ENCODE measurements around the gene MDK.

The MDK gene

DNA sequence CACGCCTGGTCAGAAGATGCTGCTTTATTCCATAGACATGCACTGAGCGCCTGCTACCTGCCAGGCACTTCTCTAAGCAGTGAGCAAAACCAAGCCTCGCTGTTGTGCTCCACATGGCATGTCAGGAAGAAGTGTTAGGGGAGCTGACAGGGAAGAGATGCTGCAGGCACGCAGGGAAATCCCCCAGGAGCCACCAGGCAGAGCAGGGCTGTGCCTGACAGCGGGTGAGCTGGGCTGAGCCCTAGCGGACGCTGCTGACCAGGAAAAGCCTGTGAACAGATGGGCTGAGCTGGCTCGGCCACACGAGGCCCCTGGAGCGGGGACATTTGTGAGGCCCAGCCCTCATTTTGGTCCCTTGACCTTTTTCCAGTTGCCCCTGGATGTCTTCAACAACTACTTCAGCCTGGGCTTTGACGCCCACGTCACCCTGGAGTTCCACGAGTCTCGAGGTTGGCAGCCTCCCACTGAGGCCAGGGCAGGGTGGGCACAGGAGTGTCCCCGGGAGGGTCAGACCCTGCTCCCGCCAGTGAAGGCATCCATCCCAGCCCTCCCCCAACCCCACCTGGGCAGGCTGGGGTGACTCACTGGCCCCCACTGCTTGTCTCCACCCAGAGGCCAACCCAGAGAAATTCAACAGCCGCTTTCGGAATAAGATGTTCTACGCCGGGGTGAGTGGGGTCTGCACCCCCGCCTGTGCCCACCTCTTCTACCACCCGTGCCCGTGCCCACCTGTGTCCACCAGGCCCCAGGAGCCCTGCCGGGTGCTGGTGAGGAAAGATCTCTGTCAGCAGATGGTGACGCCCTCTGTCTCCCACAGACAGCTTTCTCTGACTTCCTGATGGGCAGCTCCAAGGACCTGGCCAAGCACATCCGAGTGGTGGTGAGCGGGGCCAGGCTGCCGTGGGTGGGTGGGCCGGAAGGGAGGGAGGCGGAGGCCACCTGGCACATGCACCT, 7.4 kb upstream of the MDK start:
- no peak for DNase-seq (ENCODE audit: low spot score)
- TF ChIP-seq, protein P1, sequence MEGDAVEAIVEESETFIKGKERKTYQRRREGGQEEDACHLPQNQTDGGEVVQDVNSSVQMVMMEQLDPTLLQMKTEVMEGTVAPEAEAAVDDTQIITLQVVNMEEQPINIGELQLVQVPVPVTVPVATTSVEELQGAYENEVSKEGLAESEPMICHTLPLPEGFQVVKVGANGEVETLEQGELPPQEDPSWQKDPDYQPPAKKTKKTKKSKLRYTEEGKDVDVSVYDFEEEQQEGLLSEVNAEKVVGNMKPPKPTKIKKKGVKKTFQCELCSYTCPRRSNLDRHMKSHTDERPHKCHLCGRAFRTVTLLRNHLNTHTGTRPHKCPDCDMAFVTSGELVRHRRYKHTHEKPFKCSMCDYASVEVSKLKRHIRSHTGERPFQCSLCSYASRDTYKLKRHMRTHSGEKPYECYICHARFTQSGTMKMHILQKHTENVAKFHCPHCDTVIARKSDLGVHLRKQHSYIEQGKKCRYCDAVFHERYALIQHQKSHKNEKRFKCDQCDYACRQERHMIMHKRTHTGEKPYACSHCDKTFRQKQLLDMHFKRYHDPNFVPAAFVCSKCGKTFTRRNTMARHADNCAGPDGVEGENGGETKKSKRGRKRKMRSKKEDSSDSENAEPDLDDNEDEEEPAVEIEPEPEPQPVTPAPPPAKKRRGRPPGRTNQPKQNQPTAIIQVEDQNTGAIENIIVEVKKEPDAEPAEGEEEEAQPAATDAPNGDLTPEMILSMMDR (IDR thresholded peaks at IDR 0.05; ENCODE audit: borderline replicate concordance, control extremely low read depth, extremely low read depth, insufficient read depth, missing control alignments): no peak
- in situ Hi-C loops (cut with MboI; ENCODE audit: low sequenced_read_pairs, unreplicated experiment): no loop called here

DNA sequence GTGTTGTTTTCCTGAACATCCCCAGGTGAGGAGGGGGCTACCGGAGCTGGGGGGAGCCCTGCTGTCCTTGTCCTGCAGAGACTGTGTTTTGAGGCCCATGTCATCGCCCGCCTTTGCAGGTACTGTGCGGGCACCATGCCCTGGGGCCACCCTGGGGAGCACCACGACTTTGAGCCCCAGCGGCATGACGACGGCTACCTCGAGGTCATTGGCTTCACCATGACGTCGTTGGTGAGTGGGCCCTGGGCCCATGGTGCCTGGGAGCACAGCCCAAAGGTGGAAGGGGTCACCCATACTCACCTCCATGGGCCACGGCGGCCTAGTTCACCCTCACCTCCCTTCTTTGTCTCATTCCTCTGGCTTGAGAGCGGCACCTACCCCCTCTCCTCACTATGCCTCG, 6.7 kb upstream of the MDK start:
- no peak for DNase-seq (ENCODE audit: low spot score)
- in situ Hi-C loops (cut with MboI; ENCODE audit: low sequenced_read_pairs, unreplicated experiment): no loop called here
- TF ChIP-seq, protein P1 (IDR thresholded peaks at IDR 0.05; ENCODE audit: borderline replicate concordance, control extremely low read depth, extremely low read depth, insufficient read depth, missing control alignments): no peak

DNA sequence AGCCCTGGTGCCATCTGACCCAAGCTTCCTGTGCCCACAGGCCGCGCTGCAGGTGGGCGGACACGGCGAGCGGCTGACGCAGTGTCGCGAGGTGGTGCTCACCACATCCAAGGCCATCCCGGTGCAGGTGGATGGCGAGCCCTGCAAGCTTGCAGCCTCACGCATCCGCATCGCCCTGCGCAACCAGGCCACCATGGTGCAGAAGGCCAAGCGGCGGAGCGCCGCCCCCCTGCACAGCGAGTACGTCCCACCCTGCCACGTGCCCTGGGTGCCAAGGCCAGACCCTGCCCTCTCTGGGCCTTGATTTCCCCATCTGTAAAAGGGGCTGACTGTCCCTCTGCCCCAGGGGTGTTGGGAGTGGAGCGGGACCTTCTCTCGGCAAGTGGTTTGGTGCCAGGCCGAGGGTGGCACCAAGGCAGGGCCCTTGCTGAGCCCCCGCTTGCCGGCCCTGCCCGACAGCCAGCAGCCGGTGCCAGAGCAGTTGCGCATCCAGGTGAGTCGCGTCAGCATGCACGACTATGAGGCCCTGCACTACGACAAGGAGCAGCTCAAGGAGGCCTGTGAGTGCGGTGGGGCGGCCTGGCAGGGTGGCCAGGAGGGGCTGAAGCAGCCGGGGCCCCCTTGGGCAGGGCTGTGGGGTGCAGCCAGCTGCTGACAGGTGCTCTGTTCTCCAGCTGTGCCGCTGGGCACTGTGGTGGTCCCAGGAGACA, 5.9 kb upstream of the MDK start:
- in situ Hi-C loops (cut with MboI; ENCODE audit: low sequenced_read_pairs, unreplicated experiment): no loop called here
- DNase-seq (ENCODE audit: low spot score): no peak
- TF ChIP-seq, protein P1 (IDR thresholded peaks at IDR 0.05; ENCODE audit: borderline replicate concordance, control extremely low read depth, extremely low read depth, insufficient read depth, missing control alignments): no peak

DNA sequence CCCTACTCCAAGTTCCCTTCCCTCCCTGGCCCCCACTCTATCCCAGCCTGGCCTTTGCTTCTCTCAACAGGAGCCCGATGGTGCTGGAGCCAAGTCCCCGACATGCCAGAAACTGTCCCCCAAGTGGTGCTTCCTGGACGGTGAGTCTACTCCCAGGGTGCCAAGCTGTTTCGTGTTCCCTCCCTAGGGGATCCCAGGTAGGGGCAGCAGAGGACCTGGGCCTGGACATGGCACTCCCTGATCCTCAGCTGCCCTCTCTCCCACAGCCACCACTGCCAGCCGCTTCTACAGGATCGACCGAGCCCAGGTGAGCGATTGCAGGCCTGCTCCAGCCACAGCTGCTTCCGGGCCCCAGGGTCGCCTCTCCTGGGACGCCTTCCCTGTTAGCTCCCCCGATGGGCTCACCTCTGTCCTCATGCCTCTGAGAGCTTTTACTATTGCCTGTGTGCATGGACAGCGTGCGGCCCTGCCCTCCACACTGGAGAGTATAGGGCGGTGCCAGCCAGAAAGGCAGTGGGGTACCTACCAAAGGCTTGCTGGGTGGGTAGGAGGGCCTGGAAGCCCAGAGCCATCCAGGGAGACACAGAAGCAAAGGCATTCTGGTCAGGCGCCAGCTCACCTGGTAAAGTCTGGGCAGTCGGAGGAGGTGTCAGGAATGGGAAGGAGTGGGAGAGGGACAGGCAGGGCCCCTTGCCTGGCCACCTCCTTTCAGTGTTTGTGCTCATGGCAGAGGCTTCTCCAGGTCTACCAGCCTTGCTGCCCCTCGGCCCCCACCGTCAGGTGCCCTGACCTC, 5.0 kb upstream of the MDK start:
- in situ Hi-C loops (cut with MboI; ENCODE audit: low sequenced_read_pairs, unreplicated experiment): no loop called here
- no peak for DNase-seq (ENCODE audit: low spot score)
- TF ChIP-seq, protein P1 (IDR thresholded peaks at IDR 0.05; ENCODE audit: borderline replicate concordance, control extremely low read depth, extremely low read depth, insufficient read depth, missing control alignments): no peak

DNA sequence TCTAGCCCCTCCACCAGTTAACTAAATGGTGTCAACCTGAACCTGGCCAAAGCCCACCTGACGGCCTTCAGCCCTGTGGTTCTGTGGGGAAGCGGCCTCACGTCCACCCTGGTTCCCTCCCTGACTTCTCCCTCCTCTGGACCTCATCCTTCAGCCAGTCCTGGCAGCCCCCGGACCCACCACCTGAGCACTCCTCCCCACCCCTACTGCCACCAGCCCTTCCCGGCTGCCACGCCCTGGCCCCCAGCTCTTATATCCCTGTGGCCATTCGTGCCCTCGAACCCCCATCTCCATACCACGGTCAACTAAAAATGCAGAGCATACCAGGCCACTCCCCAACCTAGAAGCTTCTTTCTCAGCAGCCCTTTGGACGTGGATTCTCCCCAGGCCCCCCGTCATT, 4.2 kb upstream of the MDK start:
- TF ChIP-seq, protein P1 (IDR thresholded peaks at IDR 0.05; ENCODE audit: borderline replicate concordance, control extremely low read depth, extremely low read depth, insufficient read depth, missing control alignments): no peak
- no peak for DNase-seq (ENCODE audit: low spot score)
- in situ Hi-C loops (cut with MboI; ENCODE audit: low sequenced_read_pairs, unreplicated experiment): no loop called here

DNA sequence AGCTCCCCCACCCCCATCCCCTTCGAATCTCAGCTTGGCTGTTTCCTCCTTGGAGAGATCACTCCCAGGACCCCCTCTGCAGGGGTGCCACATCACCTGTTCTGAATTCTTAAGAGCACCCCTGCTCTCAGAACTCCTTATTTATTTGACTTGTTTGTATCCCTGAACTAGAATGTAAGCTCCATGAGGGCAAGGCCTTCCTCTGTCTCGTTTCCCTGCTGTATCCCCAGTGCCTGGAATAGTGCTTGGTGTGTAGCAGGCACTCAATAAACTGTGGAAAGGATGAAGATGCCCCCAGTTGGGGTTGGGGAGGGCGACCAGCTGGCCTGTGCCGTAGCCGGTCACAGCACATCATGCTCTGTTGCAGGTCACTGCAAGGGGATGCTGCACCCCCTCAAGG, 3.6 kb upstream of the MDK start:
- DNase-seq (ENCODE audit: low spot score): no peak
- in situ Hi-C loops (cut with MboI; ENCODE audit: low sequenced_read_pairs, unreplicated experiment): no loop called here
- TF ChIP-seq, protein P1 (IDR thresholded peaks at IDR 0.05; ENCODE audit: borderline replicate concordance, control extremely low read depth, extremely low read depth, insufficient read depth, missing control alignments): no peak

Data from GM13976 (cell line).